NCI-H2171 treated with DMSO at 0.1 percent for 48 hours (cell line): ENCODE data around the gene SIPA1L3.
"Not testable (repeated sequence)": the region's sequence is repeated elsewhere in the genome, so short reads cannot be mapped to it uniquely, and the experiment has no call there.

Source experiments
- DNase-seq: peaks from one replicate; lab custom pipeline; 2025; lab: John Stamatoyannopoulos, UW

SIPA1L3 gene

GRCh38 chr19:38071054-38071453 lies 164.0 kb downstream of the SIPA1L3 start:
- not testable (repeated sequence) for DNase-seq

GRCh38 chr19:38071647-38072046 lies 164.6 kb downstream of the SIPA1L3 start:
- no peak for DNase-seq

- no peak for DNase-seq
These were observed 166.1 kb downstream of the SIPA1L3 start for GRCh38 chr19:38072776-38073750.

GRCh38 chr19:38073841-38074685 lies 167.1 kb downstream of the SIPA1L3 start:
- peak; percentile 99 for DNase-seq

- DNase-seq = peak; percentile 76
These were observed 169.3 kb downstream of the SIPA1L3 start for GRCh38 chr19:38076337-38076736.

- DNase-seq = no peak
These were observed 171.4 kb downstream of the SIPA1L3 start for GRCh38 chr19:38078302-38078930.

GRCh38 chr19:38079926-38080380 lies 172.9 kb downstream of the SIPA1L3 start:
- no peak for DNase-seq

GRCh38 chr19:38081547-38082255 lies 174.7 kb downstream of the SIPA1L3 start:
- DNase-seq = no peak

- DNase-seq = no peak
These were observed 175.5 kb downstream of the SIPA1L3 start for GRCh38 chr19:38082256-38083118.

GRCh38 chr19:38084196-38084595 lies 177.2 kb downstream of the SIPA1L3 start:
- DNase-seq = no peak

GRCh38 chr19:38089440-38089839 lies 182.4 kb downstream of the SIPA1L3 start:
- no peak for DNase-seq

- no peak for DNase-seq
These were observed 186.1 kb downstream of the SIPA1L3 start for GRCh38 chr19:38093154-38093553.

GRCh38 chr19:38093587-38093986 lies 186.6 kb downstream of the SIPA1L3 start:
- DNase-seq = no peak

GRCh38 chr19:38095411-38096308 lies 188.7 kb downstream of the SIPA1L3 start:
- DNase-seq = peak; percentile 93

- DNase-seq = no peak
These were observed 193.0 kb downstream of the SIPA1L3 start for GRCh38 chr19:38099966-38100365.

GRCh38 chr19:38100589-38100988 lies 193.6 kb downstream of the SIPA1L3 start:
- no peak for DNase-seq

GRCh38 chr19:38101723-38102122 lies 194.7 kb downstream of the SIPA1L3 start:
- DNase-seq = no peak

- no peak for DNase-seq
These were observed 198.6 kb downstream of the SIPA1L3 start for GRCh38 chr19:38105574-38105973.

- no peak for DNase-seq
These were observed 200.1 kb downstream of the SIPA1L3 start for GRCh38 chr19:38107129-38107528.
